GM21447 (cell line): ENCODE measurements around the gene LRRC8C.
A peak's percentile ranks its signal among the peaks of the same experiment; 100 is the strongest.

Experiments
- ATAC-seq: cut with Tn5 transposase; IDR thresholded peaks from one replicate; pipeline ENCODE4 v1.9.1; 2021; ENCODE audit not compliant: unreplicated experiment

The LRRC8C gene

DNA sequence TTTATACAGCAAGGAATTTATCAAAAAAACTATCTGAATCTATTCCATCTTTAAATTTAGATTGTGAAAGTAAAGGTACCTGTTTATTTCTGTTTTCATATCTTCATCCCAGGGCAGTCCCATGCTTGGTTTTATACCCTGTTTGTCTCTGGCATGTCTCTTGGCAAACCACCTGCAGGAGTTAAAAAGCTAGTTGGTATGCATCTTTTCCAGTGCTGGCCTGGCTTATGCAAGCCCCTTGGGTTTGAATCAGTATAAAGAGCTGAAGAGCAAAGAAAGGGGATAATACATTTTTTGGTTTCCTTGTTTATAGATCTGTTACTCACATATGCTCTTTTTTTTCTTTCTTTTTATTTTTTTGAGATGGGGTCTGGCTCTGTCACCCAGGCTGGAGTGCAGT lies 37.8 kb downstream of the LRRC8C start:
- ATAC-seq: no peak

GRCh38 chr1:89671775-89672488 lies 39.0 kb downstream of the LRRC8C start:
- no peak for ATAC-seq

DNA sequence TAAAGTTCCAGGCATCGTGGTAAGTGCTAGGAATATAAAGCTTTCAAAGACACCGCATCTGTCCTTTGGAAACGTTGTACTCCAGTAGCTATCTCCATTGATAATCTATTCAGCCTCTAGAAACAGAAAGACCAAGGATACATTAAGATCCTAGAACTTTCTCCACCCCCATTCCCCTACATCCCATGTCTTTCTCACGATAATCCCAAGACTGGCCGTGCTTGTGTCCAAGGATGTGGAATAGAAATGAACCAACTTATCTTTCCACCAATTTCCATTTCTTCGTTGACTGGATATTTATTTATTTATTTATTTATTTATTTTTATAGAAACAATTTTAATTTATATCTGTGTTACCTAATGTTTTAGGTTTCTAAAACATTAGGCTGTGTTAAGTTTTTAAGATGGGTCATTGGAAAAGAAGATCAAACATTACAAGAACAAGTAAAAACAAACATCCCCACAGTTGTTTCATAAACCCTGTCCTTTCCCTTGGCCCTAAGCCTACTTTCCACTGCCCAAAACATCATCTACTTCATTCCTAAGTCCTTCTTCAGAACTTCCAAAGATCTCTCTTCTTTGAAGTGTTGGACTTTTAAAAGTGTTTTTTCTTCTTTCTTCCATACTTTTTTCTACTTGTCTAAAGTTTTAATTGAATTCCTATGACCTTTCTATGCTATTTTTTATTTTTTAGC lies 39.7 kb downstream of the LRRC8C start:
- ATAC-seq: no peak

DNA sequence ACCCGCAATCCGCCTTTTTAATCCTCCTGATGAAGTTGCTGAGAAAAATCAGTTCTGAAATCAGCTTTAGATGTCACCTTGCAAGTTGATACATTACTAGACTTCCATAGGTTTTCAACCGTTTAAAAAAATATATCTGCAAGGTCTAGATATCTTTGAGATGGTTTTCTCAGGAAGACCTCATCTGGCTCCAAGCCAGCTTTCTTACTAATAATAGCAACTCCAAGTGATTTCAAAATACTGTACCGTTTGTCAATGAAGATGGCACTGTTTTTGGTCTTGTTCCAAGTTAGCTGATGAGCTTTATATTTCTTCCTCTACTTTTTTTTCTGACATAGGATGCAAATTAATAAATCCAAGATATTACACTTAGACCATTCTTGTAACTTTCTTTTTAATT lies 40.3 kb downstream of the LRRC8C start:
- ATAC-seq: no peak

GRCh38 chr1:89675677-89676076 lies 42.8 kb downstream of the LRRC8C start:
- no peak for ATAC-seq

GRCh38 chr1:89681045-89681729 lies 48.3 kb downstream of the LRRC8C start:
- ATAC-seq: peak; percentile 65

DNA sequence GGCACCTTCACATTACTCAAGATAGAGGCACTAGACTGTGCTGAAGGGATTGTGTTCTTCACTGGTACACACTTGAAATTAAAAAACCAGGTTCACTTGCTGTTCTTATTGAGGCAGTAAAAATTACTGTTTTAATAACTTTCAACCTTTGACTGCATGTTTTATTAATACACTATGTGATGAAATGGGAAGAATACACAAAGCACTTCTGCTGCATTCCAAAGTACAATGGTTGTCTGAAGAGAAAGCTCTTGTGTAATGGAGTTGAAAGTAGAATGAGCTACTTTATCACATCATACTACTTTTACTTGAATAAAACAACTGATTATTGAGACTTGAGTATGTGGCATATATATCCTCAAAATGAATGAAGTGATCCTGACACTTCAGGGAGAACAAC lies 49.7 kb downstream of the LRRC8C start:
- ATAC-seq: no peak

- ATAC-seq: no peak
Measured at GRCh38 chr1:89685461-89685860, 52.5 kb downstream of the LRRC8C start.

GRCh38 chr1:89686520-89686919 lies 53.6 kb downstream of the LRRC8C start:
- ATAC-seq: no peak

GRCh38 chr1:89687254-89687653 lies 54.3 kb downstream of the LRRC8C start:
- ATAC-seq: no peak

DNA sequence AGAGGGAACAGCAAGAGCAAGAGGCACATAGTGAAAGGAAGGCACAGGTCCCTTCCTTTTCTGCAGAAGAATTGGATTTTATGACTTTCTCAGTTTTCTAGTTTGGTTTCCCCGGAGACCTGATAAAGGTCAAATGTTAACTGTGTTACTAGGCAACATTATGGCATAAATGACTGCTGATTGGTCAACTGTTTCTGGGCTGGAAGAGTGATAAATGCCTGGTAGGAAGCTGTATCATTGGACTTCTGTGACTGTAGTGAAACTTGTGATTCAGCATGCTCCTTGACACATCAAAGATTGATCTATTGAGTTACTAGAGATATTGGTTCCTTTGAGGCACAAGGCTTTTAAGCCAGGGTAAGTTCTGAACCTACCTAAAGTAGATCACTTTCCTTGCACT lies 55.7 kb downstream of the LRRC8C start:
- no peak for ATAC-seq

- ATAC-seq: no peak
Measured at GRCh38 chr1:89689234-89689633, 56.3 kb downstream of the LRRC8C start.

- no peak for ATAC-seq
Measured at GRCh38 chr1:89690595-89690994, 57.7 kb downstream of the LRRC8C start.

DNA sequence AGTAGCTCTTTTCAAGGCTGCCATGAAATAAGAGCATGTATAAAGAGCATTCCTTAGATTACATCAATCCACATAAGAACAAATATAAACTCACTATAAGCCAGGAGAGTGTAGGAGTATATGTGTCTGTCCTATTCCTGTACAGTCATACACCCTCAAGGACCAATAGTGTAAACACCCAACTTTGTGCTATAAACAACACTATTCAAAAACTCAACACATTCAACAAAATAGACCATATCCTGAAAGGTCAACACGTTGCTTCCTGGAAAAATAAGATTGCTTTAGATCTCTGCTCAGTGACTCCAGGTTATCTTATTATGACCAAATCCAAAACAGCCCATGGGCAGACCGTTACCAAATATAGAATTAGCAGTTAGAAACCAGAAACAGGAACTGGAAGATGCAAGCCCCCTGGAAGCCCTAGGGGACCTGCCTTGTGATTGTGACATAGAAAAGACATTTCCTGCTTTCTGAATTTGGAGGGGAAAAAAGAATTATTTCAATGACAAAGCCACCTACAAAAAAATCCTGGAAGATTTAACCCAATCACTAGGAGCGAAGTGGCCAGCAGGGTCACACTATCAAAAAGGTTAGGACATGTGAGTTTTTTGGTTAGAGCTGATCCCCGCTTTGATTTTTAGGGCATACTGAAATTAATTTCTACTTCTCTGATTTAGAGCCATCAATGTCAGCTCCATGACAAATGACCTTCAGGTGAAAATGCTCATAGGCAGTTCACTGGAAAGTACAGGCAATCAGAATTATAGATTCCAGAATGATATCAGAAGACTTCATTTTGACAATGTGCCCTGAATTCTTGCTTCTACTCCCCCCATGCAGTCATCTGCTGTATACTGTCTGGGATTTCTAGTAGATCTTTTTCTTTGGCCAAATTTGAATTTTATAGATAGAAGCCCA lies 59.9 kb downstream of the LRRC8C start:
- peak; percentile 66 for ATAC-seq

- ATAC-seq: no peak
Measured at GRCh38 chr1:89695847-89696246, 62.9 kb downstream of the LRRC8C start.

DNA sequence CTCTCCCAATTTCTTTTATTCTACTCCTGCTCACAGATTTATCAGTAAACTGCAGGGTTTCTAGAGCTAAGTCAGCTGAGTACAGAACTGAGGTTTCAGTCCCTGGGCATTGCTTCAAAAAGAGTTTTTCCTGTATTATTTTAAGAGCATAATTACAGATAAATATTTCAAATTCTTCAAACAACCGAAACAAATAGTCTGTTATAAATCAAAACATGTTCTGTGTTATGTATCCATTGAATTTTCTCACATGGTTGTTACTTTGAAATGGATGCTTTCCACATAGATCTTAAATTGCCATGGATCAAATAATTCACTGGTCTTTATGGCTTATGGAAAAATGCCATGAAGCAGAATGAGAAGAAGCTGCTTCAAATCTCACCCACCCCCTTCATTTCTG lies 64.5 kb downstream of the LRRC8C start:
- no peak for ATAC-seq

GRCh38 chr1:89698020-89698560 lies 65.2 kb downstream of the LRRC8C start:
- ATAC-seq: no peak

DNA sequence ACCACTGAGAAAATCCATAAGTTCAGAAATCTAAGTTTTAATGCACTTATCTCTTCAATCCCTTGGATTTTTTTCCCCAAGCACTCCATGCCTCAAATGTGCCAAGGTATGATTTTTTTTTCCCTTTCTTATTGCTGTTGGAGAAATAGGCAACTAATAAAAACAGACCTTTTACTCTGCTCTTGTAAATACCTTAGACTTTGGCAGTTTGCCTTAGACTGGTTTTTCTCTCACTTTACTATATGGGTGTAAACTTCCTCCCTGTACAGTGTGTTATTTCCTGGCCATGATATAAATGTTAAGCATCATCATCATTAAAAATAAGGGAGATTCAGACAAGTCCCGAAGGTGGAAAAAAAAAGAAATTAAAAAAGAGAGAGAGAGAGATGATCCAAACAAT lies 65.7 kb downstream of the LRRC8C start:
- ATAC-seq: no peak

DNA sequence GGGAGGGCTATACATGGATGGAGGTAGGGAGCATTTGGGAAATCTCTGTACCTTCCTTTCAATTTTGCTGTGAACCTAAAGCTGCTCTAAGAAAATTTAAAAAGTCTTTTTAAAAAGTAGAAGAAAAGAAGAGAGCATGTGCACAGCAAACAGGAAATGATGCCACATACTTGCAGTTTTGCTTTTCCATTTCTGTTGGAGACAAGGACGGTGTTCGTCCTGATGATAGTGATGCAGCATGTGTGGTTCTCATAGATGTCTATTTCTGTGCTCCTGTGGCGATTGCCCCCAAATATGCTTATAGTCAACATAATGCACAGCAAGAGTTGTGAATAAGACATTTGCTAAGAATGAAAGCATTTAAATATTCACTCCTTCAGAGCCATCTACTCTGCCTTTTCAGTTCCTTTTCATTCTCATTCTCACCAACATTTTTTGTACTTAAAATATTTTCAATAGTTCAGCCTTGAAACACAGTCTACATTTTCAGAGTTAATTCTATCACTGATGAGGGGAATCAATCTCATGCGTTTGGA lies 66.6 kb downstream of the LRRC8C start:
- no peak for ATAC-seq

- no peak for ATAC-seq
Measured at GRCh38 chr1:89701746-89702241, 68.9 kb downstream of the LRRC8C start.
